HG03159 (cell line): ENCODE results near the gene PSD4.

Source experiments
- ATAC-seq: cut with Tn5 transposase; IDR thresholded peaks from one replicate; pipeline ENCODE4 v1.9.1; 2021; ENCODE audit warnings: mild to moderate bottlenecking, moderate library complexity; ENCODE audit not compliant: unreplicated experiment

Gene PSD4

GRCh38 chr2:113258471-113259147 lies 84.8 kb downstream of the PSD4 start:
- no peak for ATAC-seq
